Lung (tissue), 12 donors: ENCODE measurements around the gene ALK. TPM values are rescaled to one million over a fixed set of nuclear protein-coding genes. Genes with fewer than 3 reads are reported as not detected.

Experiments
- ATAC-seq: fragments of 200-7000 bp; cut with Tn5 transposase; one replicate; pipeline ENCODE4 v1.9.1; 2020; ENCODE audit warnings: moderate number of reproducible peaks; ENCODE audit not compliant: insufficient read depth, low FRiP score
- DNase-seq, 3 donors: peaks; one replicate each; pipeline ENCODE4 v3.0.0-alpha.2; 2013 to 2017
- H3K27ac ChIP-seq, 2 donors: one replicate each; pipeline ENCODE4 v1.5.1; 2013; ENCODE audit warnings: mild to moderate bottlenecking in 2 of 2, moderate library complexity in 2 of 2, control low read depth in 1 of 2, inconsistent platforms in 1 of 2, low read depth in 1 of 2, low read length in 1 of 2
- H3K27me3 ChIP-seq, 3 donors: one replicate each; pipeline ENCODE4 v1.5.1; 2013; ENCODE audit warnings: low read length in 2 of 3; ENCODE audit not compliant: control insufficient read depth in 3 of 3, insufficient read depth in 3 of 3
- H3K36me3 ChIP-seq, 4 donors: one replicate each; pipeline ENCODE4 v1.5.1; 2013; ENCODE audit warnings: low read length in 4 of 4, mild to moderate bottlenecking in 1 of 4, moderate library complexity in 1 of 4; ENCODE audit not compliant: control insufficient read depth in 4 of 4, insufficient read depth in 4 of 4
- H3K4me1 ChIP-seq, 5 donors: one replicate each; pipeline ENCODE4 v1.5.1; 2013; ENCODE audit warnings: low read length in 5 of 5, mild to moderate bottlenecking in 2 of 5, moderate library complexity in 1 of 5; ENCODE audit not compliant: control insufficient read depth in 5 of 5, insufficient read depth in 5 of 5
- H3K4me3 ChIP-seq: one replicate; pipeline ENCODE4 v1.5.1; 2013; ENCODE audit warnings: mild to moderate bottlenecking, control low read depth, moderate library complexity
- H3K9ac ChIP-seq, 2 donors: one replicate each; pipeline ENCODE4 v1.5.1; 2013; ENCODE audit warnings: low read length in 2 of 2, control low read depth in 1 of 2; ENCODE audit not compliant: insufficient read depth in 1 of 2
- H3K9me3 ChIP-seq, 4 donors: one replicate each; pipeline ENCODE4 v1.5.1; 2013; ENCODE audit warnings: low read length in 3 of 4, mild to moderate bottlenecking in 1 of 4, moderate library complexity in 1 of 4; ENCODE audit not compliant: control insufficient read depth in 4 of 4, insufficient read depth in 3 of 4
- WGBS, 2 donors: extraction: QIAGEN DNeasy Blood & Tissue Kit; methylation state at CpG; one replicate each; pipeline ENCODE4 v1.1.7; 2013; 5-methylcytosine and 5-hydroxymethylcytosine counted together
- polyA plus RNA-seq, 2 donors: library from polyadenylated mRNA; stranded (reverse); fragments of 200-250 nt; gene quantifications; one replicate each; pipeline ENCODE4 v1.2.1, GENCODE V29; 2013
- total RNA-seq, 2 donors: library from RNA; depleted of rRNA in 1 of 2; stranded (reverse); fragments of >200 nt in 1 of 2; gene quantifications; one replicate each; pipeline ENCODE4 v1.2.1, GENCODE V29; 2014 to 2021
- TF ChIP-seq, protein P1 (sequence below): IDR thresholded peaks from 2 replicates; pipeline ENCODE4 v1.5.1; 2012; ENCODE audit warnings: mild to moderate bottlenecking; ENCODE audit errors: control extremely low read depth, extremely low read depth
- donor health status: control.
- donor health status: control.
- donor health status: Bipolar disorder and iron deficiency.
- donor health status: healthy.
- donor health status: DM: yes; HTN: yes; CAD: no.

The ALK gene
- total and polyA plus RNA-seq, 4 donors, result 0.09 to 0.25 (median 0.10) TPM; not detected in 1

DNA sequence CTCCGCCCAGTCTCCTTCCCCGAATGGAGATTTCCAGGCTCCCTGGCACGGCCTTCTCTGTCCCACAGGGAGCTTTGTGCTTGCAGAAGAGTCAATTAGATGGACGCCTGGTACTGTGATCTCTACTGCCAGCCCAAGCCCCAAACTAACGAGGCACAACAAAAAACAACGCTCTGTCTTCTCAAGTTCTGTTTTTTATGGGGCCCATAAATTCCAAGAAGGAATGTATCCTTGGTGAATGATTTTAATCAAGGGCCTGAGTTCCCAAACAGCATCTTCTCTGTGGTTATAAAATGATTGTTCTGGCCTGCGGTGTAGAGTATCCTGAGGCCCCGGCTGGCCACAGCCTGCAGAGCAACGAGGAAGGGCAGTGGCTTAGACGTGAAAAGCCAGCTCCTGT is 586.7 kb downstream of the ALK start:
- Histone ChIP-seq H3K27ac (no peak overlapping the region), H3K36me3 (no peaks in the 10 kb centered on the region), H3K4me1 (no peaks in the 10 kb centered on the region), H3K9me3 (no peaks in the 10 kb centered on the region), H3K4me3 (no peak overlapping the region), H3K27me3 (no peaks in the 10 kb centered on the region), H3K9ac (no peak overlapping the region)
- TF ChIP-seq, protein P1, sequence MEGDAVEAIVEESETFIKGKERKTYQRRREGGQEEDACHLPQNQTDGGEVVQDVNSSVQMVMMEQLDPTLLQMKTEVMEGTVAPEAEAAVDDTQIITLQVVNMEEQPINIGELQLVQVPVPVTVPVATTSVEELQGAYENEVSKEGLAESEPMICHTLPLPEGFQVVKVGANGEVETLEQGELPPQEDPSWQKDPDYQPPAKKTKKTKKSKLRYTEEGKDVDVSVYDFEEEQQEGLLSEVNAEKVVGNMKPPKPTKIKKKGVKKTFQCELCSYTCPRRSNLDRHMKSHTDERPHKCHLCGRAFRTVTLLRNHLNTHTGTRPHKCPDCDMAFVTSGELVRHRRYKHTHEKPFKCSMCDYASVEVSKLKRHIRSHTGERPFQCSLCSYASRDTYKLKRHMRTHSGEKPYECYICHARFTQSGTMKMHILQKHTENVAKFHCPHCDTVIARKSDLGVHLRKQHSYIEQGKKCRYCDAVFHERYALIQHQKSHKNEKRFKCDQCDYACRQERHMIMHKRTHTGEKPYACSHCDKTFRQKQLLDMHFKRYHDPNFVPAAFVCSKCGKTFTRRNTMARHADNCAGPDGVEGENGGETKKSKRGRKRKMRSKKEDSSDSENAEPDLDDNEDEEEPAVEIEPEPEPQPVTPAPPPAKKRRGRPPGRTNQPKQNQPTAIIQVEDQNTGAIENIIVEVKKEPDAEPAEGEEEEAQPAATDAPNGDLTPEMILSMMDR, result no peak
- ATAC-seq (no peak), DNase-seq (no peak)
- 79 to 80% methylated on average over 10 of the region's 10 CpGs for WGBS, 2 donors

GRCh38 chr2:29332540-29332939 is 588.8 kb downstream of the ALK start:
- H3K27ac ChIP-seq, result no peak overlapping the region
- no peaks in the 10 kb centered on the region for H3K4me1 ChIP-seq
- TF ChIP-seq, protein P1, result no peak
- H3K36me3 ChIP-seq, result no peaks in the 10 kb centered on the region
- H3K4me3 ChIP-seq, result no peak overlapping the region
- no peak for DNase-seq
- no peaks in the 10 kb centered on the region for H3K9me3 ChIP-seq
- 94 to 95% methylated on average over 2 of the region's 2 CpGs for WGBS, 2 donors
- H3K27me3 ChIP-seq, result no peaks in the 10 kb centered on the region
- no peak overlapping the region for H3K9ac ChIP-seq
- ATAC-seq, result no peak

- TF ChIP-seq, protein P1, result no peak
- Histone ChIP-seq H3K9ac (no peak overlapping the region), H3K27me3 (no peaks in the 10 kb centered on the region), H3K36me3 (no peaks in the 10 kb centered on the region), H3K27ac (no peak overlapping the region), H3K4me1 (no peaks in the 10 kb centered on the region), H3K9me3 (no peaks in the 10 kb centered on the region), H3K4me3 (no peak overlapping the region)
- no peak for DNase-seq
- WGBS, 2 donors, result 62 to 86% methylated on average over 3 of the region's 3 CpGs
- no peak for ATAC-seq
Observed at GRCh38 chr2:29329899-29330298, 591.5 kb downstream of the ALK start.

DNA sequence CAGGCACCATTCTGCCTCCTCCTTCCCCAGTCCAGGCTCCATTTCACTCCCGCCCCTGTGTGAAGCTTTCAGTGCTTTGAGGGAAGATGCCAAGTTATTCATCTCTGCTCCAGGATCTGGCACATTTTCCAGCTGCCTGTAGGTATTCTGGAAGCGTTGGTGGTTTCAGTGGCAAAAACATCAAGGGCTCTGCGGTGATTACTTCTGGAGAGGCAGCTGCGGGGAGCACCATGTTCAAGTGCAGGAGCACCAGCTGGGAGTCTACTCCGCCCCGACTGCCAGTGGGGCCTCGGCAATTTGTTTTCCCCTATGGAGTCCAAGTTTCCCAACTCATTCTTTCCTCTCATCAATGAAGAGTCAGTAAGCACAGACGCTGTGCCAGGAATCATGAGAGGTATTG is 594.5 kb downstream of the ALK start:
- TF ChIP-seq, protein P1, result no peak
- Histone ChIP-seq H3K36me3 (no peaks in the 10 kb centered on the region), H3K9me3 (peaks cover 0 to under 1% (median 0%) of the 10 kb centered on the region in 4 donors), H3K4me3 (no peak overlapping the region), H3K4me1 (no peaks in the 10 kb centered on the region), H3K27ac (no peak overlapping the region), H3K27me3 (no peaks in the 10 kb centered on the region), H3K9ac (no peak overlapping the region)
- WGBS, 2 donors, result 80 to 92% methylated on average over 8 of the region's 8 CpGs
- ATAC-seq (no peak), DNase-seq (no peak)
